HepG2 (cell line): ENCODE data around the gene GALNT18. TPM values are rescaled to one million over a fixed set of nuclear protein-coding genes. Genes with fewer than 3 reads are reported as not detected.

Experiments used
- HNRNPK ChIP-seq: fragments of 200-400 bp; formaldehyde crosslinking; IDR thresholded peaks from 2 replicates; pipeline ENCODE4 v1.6.1; 2018; ENCODE audit warnings: low read length, low read depth, moderate library complexity, mild to moderate bottlenecking; ENCODE audit not compliant: poor library complexity, severe bottlenecking
- HNRNPLL ChIP-seq: fragments of 200-400 bp; formaldehyde crosslinking; IDR thresholded peaks from 2 replicates; pipeline ENCODE4 v1.6.1; 2017; ENCODE audit warnings: mild to moderate bottlenecking, low read depth, low read length; ENCODE audit not compliant: poor library complexity, severe bottlenecking
- HOXA3 ChIP-seq: sonication (generic); formaldehyde crosslinking; IDR thresholded peaks from 2 replicates; pipeline ENCODE4 v1.5.0; 2020; ENCODE audit warnings: missing genetic modification reagents
- KDM2A ChIP-seq: sonication (generic); formaldehyde crosslinking; IDR thresholded peaks from 2 replicates; pipeline ENCODE4 v1.4.0; 2020; ENCODE audit warnings: low read depth, missing genetic modification reagents, borderline replicate concordance
- NFYB ChIP-seq: sonication (generic); formaldehyde crosslinking; IDR thresholded peaks from 2 replicates; pipeline ENCODE4 v1.4.0; 2020; ENCODE audit warnings: missing genetic modification reagents
- RAD21 ChIP-seq: fragments of 450-650 bp; formaldehyde crosslinking; IDR thresholded peaks from 2 replicates; pipeline ENCODE4 v1.5.0; 2020; ENCODE audit warnings: mild to moderate bottlenecking
- SALL1 ChIP-seq: sonication (generic); formaldehyde crosslinking; IDR thresholded peaks from 2 replicates; pipeline ENCODE4 v1.8.0; 2022; ENCODE audit warnings: mild to moderate bottlenecking, missing genetic modification reagents
- SIN3B ChIP-seq: fragments of 150-350 bp; IDR thresholded peaks from 2 replicates; pipeline ENCODE4 v1.6.1; 2014; ENCODE audit warnings: low read length
- SP2 ChIP-seq: sonication (generic); formaldehyde crosslinking; IDR thresholded peaks from 2 replicates; pipeline ENCODE4 v1.5.1; 2020; ENCODE audit warnings: mild to moderate bottlenecking, missing genetic modification reagents
- XRCC5 ChIP-seq: fragments of 200-400 bp; formaldehyde crosslinking; optimal IDR thresholded peaks from 2 replicates; pipeline ENCODE3; 2017; ENCODE audit warnings: mild to moderate bottlenecking, low read length
- ZFAT ChIP-seq: sonication (generic); formaldehyde crosslinking; conservative IDR thresholded peaks from 2 replicates; pipeline ENCODE4 v1.8.1; 2023; ENCODE audit warnings: missing genetic modification reagents, inconsistent platforms
- ZFP36L1 ChIP-seq: sonication (generic); formaldehyde crosslinking; IDR thresholded peaks from 2 replicates; pipeline ENCODE4 v1.8.0; 2022; ENCODE audit warnings: mild to moderate bottlenecking, missing genetic modification reagents, moderate library complexity
- ZNF558 ChIP-seq: sonication (generic); formaldehyde crosslinking; IDR thresholded peaks from 2 replicates; pipeline ENCODE4 v1.9.0; 2022; ENCODE audit warnings: mild to moderate bottlenecking, missing genetic modification reagents, borderline replicate concordance
- ZNF841 ChIP-seq: sonication (generic); formaldehyde crosslinking; IDR thresholded peaks from 2 replicates; pipeline ENCODE4 v1.8.1; 2023; ENCODE audit warnings: missing genetic modification reagents, borderline replicate concordance
- ZNF883 ChIP-seq: sonication (generic); formaldehyde crosslinking; IDR thresholded peaks from 2 replicates; pipeline ENCODE4 v1.5.1; 2020; ENCODE audit warnings: mild to moderate bottlenecking, missing genetic modification reagents; ENCODE audit errors: not compliant biosample characterization
- ZNF891 ChIP-seq: sonication (generic); formaldehyde crosslinking; IDR thresholded peaks from 2 replicates; pipeline ENCODE4 v1.5.0; 2020; ENCODE audit warnings: mild to moderate bottlenecking, missing genetic modification reagents
- polyA plus RNA-seq, 8 experiments: library from polyadenylated mRNA; depleted of rRNA in 3 of 8; stranded (reverse) in 7 of 8; unstranded in 1 of 8; fragments of >200 nt; fragmentation: Illumina TruSeq in 4 of 8; extraction: Trizol in 4 of 8; gene quantifications; 2 replicates each; pipeline versions ENCODE4 v1.2.1 to v1.2.3, GENCODE V29; 2011 to 2016; ENCODE audit warnings: low read depth in 4 of 8, missing spikeins in 1 of 8, mixed read lengths in 1 of 8; ENCODE audit not compliant: insufficient read depth in 1 of 8
- total RNA-seq, 5 experiments: library from RNA; depleted of rRNA; stranded (reverse); fragments of >200 nt; fragmentation: Illumina TruSeq; extraction: Trizol; gene quantifications; 2 replicates each; pipeline ENCODE4 v1.2.3, GENCODE V29; 2016; ENCODE audit warnings: low read depth in 1 of 5
- TF ChIP-seq, protein P1 (sequence below): sonication (generic); formaldehyde crosslinking; IDR thresholded peaks from 2 replicates; pipeline ENCODE4 v1.5.1; 2020; ENCODE audit warnings: mild to moderate bottlenecking, missing genetic modification reagents, moderate library complexity
- TF ChIP-seq, protein P2 (sequence below): sonication (generic); formaldehyde crosslinking; IDR thresholded peaks from 2 replicates; pipeline ENCODE4 v1.5.1; 2020; ENCODE audit warnings: mild to moderate bottlenecking, missing genetic modification reagents, moderate library complexity
- TF ChIP-seq, protein P3 (sequence below): sonication (generic); formaldehyde crosslinking; IDR thresholded peaks from 2 replicates; pipeline ENCODE4 v1.4.0; 2020; ENCODE audit warnings: missing genetic modification reagents
- TF ChIP-seq, protein P4 (sequence below): IDR thresholded peaks from 2 replicates; pipeline ENCODE4 v1.6.1; 2016; ENCODE audit warnings: control low read depth

The GALNT18 gene
- total and polyA plus RNA-seq, 2 of the 13 experiments (the other 11 are each of a cell fraction or from before 2014, with no cell fraction given) = 0.11 TPM; not detected in 1

DNA sequence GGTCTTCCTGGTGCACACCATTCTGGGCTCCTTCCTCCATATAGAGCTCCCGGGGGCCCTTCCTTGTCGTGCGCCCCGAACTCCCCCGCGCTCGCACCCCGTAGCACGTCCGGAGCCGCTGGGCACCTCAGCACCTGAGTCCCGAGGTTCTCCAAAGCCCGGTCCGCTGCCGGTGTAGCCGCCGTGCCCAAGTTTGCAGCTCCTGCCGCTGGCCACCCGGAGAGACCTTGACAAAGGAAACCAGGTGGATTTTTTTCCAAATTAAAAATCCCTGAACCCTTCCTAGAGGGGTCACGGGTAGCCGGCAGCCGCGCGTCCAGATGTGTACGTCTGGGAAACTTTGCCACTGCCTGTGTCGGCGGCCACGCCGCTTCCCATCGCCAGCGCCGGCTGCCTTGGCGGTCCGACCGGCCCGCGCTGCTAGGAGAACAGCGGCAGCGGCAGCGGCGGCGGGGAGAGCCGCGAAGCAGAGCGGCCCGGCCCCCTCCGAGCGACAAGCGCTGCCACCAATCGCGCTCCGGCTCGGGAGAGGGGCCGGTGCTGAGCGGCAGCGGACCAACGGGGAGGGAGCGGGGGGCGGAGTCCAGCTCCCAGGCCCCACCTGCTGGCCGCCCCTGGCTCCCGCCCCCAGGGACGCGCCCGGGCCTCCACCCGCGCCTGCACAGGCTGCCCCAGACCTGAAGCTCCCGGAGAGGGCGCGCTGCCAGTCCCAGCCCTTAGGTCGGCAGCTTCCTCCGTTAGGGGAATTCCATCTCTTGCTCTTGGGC lies at the start of gene GALNT18 (continued):
- TF ChIP-seq, protein P1, sequence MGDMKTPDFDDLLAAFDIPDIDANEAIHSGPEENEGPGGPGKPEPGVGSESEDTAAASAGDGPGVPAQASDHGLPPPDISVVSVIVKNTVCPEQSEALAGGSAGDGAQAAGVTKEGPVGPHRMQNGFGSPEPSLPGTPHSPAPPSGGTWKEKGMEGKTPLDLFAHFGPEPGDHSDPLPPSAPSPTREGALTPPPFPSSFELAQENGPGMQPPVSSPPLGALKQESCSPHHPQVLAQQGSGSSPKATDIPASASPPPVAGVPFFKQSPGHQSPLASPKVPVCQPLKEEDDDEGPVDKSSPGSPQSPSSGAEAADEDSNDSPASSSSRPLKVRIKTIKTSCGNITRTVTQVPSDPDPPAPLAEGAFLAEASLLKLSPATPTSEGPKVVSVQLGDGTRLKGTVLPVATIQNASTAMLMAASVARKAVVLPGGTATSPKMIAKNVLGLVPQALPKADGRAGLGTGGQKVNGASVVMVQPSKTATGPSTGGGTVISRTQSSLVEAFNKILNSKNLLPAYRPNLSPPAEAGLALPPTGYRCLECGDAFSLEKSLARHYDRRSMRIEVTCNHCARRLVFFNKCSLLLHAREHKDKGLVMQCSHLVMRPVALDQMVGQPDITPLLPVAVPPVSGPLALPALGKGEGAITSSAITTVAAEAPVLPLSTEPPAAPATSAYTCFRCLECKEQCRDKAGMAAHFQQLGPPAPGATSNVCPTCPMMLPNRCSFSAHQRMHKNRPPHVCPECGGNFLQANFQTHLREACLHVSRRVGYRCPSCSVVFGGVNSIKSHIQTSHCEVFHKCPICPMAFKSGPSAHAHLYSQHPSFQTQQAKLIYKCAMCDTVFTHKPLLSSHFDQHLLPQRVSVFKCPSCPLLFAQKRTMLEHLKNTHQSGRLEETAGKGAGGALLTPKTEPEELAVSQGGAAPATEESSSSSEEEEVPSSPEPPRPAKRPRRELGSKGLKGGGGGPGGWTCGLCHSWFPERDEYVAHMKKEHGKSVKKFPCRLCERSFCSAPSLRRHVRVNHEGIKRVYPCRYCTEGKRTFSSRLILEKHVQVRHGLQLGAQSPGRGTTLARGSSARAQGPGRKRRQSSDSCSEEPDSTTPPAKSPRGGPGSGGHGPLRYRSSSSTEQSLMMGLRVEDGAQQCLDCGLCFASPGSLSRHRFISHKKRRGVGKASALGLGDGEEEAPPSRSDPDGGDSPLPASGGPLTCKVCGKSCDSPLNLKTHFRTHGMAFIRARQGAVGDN (CRISPR knock-in tag) = peak; percentile 59
- peak; percentile 31 for TF ChIP-seq HNRNPK
- TF ChIP-seq ZFAT (CRISPR knock-in tag) = no peak
- TF ChIP-seq, protein P2, sequence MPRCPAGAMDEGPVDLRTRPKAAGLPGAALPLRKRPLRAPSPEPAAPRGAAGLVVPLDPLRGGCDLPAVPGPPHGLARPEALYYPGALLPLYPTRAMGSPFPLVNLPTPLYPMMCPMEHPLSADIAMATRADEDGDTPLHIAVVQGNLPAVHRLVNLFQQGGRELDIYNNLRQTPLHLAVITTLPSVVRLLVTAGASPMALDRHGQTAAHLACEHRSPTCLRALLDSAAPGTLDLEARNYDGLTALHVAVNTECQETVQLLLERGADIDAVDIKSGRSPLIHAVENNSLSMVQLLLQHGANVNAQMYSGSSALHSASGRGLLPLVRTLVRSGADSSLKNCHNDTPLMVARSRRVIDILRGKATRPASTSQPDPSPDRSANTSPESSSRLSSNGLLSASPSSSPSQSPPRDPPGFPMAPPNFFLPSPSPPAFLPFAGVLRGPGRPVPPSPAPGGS (CRISPR knock-in tag) = peak; percentile 70; the same call in 1 of the 2 replicates
- TF ChIP-seq ZNF841 (CRISPR knock-in tag) = no peak
- TF ChIP-seq, protein P3, sequence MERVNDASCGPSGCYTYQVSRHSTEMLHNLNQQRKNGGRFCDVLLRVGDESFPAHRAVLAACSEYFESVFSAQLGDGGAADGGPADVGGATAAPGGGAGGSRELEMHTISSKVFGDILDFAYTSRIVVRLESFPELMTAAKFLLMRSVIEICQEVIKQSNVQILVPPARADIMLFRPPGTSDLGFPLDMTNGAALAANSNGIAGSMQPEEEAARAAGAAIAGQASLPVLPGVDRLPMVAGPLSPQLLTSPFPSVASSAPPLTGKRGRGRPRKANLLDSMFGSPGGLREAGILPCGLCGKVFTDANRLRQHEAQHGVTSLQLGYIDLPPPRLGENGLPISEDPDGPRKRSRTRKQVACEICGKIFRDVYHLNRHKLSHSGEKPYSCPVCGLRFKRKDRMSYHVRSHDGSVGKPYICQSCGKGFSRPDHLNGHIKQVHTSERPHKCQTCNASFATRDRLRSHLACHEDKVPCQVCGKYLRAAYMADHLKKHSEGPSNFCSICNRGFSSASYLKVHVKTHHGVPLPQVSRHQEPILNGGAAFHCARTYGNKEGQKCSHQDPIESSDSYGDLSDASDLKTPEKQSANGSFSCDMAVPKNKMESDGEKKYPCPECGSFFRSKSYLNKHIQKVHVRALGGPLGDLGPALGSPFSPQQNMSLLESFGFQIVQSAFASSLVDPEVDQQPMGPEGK (CRISPR knock-in tag) = 0 out of 2 replicates have a peak, but pooled peaks have one; percentile 16
- TF ChIP-seq ZNF558 (CRISPR knock-in tag) = no peak
- no peak for TF ChIP-seq SIN3B
- TF ChIP-seq HNRNPLL = peak; percentile 60
- 0 out of 2 replicates have a peak, but pooled peaks have one; percentile 20 for TF ChIP-seq SALL1
- peak; percentile 18; the same call in 1 of the 2 replicates for TF ChIP-seq KDM2A (CRISPR knock-in tag)
- peak; percentile 47; the same call in 1 of the 2 replicates for TF ChIP-seq ZNF891 (CRISPR knock-in tag)
- TF ChIP-seq RAD21 = 0 out of 2 replicates have a peak, but pooled peaks have one; percentile 20
- no peak for TF ChIP-seq ZFP36L1 (CRISPR knock-in tag)
- peak; percentile 96 for TF ChIP-seq SP2 (CRISPR knock-in tag)
- TF ChIP-seq ZNF883 (CRISPR knock-in tag) = peak; percentile 22
- peak; percentile 84 for TF ChIP-seq XRCC5
- TF ChIP-seq NFYB (CRISPR knock-in tag) = peak; percentile 81
- TF ChIP-seq, protein P4, sequence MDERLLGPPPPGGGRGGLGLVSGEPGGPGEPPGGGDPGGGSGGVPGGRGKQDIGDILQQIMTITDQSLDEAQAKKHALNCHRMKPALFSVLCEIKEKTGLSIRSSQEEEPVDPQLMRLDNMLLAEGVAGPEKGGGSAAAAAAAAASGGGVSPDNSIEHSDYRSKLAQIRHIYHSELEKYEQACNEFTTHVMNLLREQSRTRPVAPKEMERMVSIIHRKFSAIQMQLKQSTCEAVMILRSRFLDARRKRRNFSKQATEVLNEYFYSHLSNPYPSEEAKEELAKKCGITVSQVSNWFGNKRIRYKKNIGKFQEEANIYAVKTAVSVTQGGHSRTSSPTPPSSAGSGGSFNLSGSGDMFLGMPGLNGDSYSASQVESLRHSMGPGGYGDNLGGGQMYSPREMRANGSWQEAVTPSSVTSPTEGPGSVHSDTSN (CRISPR knock-in tag) = peak; percentile 84
- TF ChIP-seq HOXA3 (CRISPR knock-in tag) = peak; percentile 14; the same call in 1 of the 2 replicates
